Stimulated activated CD4-positive, alpha-beta T cell treated with anti-CD3 and anti-CD28 coated beads, Interleukin-2, amount 100 ng/mL, for 4 hours (primary cell): ENCODE measurements around the gene SLC44A3.

Experiments
- DNase-seq: peaks from one replicate; pipeline ENCODE4 v3.0.0-alpha.2; 2020; ENCODE audit warnings: low read depth

Gene SLC44A3

GRCh38 chr1:94803106-94803505 is 17.1 kb upstream of the SLC44A3 start:
- no peak for DNase-seq

- no peak for DNase-seq
Measured at GRCh38 chr1:94803517-94804441, 16.4 kb upstream of the SLC44A3 start.

DNA sequence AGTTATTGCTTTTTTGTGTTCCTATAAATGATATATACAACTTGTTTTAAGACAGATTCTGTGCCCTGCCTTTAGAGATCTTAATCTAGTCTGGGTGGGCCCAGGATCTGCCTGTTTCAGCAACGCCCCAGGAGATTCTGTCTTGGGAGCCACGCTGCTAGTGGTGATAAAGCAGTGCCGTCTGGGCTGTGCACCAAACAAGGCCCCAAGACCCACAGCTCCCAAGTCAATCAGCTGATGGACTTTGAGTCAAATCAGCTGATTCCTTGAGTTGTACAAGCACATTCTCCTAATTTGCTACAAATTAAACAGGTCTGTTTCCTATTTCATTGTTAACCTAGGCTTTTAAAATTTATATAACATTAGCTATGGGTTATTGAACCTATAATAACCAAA is 15.7 kb upstream of the SLC44A3 start:
- no peak for DNase-seq

GRCh38 chr1:94805912-94806311 is 14.2 kb upstream of the SLC44A3 start:
- DNase-seq, result peak; percentile 22

DNA sequence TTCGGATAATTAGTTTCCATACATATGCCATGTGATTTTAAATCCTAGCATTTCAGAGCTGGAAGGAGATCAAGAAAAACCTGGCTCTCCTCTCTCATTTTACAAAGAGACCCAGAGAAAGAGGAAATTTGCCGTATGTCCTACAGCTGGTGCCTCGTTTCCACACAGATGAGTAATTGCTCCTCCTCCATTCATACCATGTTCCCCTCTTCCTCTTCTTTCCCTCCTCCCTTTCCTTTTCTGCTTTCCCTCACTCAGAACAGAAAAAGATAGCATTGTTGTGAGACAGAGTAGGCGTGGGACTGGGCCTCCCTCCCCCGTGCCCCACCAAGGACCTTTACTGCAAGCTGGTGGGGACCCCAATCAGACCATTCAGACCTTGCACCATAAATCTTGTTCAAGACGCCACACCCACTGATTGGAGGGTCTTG is 13.7 kb upstream of the SLC44A3 start:
- no peak for DNase-seq

DNA sequence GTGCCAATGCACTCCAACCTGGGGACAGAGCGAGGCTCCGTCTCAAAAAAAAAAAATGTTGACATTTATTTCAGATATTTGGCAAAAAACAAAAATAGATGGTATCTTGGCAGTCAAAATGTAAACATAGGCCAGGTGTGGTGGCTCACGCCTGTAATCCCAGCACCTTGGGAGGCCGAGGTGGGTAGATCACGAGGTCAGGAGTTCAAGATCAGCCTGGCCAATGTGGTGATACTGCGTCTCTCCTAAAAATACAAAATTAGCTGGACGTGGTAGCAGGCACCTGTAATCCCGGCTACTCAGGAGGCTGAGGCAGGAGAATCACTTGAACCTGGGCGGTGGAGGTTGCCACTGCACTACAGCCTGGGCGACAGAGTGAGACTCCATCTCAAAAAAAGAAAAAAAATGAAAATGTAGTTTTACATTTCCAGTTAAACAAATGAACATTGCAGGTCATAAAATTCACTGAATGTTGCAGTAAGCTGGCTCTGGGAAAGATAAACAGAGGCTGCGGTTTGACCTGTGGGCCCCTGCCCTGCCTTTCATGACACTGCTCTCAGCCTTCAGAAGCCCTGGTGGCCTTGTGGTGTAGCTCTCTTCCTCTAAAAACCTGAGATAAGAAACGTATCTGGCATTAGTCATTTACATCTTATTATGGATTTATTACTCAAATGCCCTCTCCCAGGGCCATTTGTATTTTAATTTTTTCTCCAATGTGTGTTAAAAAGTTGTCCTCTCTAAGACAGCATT is 12.2 kb upstream of the SLC44A3 start:
- DNase-seq, result no peak

GRCh38 chr1:94808669-94809068 is 11.5 kb upstream of the SLC44A3 start:
- DNase-seq, result no peak

GRCh38 chr1:94812985-94813384 is 7.2 kb upstream of the SLC44A3 start:
- DNase-seq, result no peak

- no peak for DNase-seq
Measured at GRCh38 chr1:94816030-94816429, 4.1 kb upstream of the SLC44A3 start.

GRCh38 chr1:94817712-94818111 is 2.4 kb upstream of the SLC44A3 start:
- no peak for DNase-seq

DNA sequence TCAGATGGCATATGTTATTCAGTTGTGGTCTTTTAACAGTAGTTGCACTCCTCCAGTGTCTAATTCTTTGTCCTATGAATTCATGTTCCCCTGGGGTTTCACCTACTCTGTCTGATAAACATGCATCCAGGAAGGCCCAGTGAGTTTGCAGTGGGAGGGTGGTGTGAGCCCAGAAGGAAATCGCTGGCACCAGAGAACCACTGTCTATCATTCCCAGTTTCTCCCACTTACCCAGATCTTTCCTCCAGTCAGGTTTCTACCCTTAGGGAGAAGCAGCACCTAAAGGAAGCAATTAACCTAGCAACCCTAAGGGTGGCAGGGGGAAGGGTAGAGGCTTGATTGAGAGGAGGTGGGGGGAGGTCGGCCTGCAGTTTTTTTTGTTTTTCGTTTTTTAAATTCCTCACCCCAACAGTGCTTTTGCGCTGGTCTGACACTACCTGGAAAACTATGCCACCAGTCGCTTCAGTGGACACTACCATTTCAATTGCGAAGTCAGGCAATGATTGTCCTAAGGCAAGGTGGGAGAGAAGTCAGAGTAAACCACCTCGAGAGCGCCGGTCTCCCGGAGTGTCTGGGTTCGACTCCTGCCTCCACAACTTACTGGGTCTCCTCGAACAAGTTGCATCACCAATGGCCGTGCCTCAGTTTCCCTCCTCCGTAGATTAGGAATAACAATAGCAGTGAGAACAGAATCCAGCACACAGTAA is 766 bp upstream of the SLC44A3 start:
- DNase-seq, result no peak

GRCh38 chr1:94820936-94821335 is 779 bp downstream of the SLC44A3 start:
- no peak for DNase-seq

- DNase-seq, result no peak
Measured at GRCh38 chr1:94821636-94822305, 1.6 kb downstream of the SLC44A3 start.

- DNase-seq, result no peak
Measured at GRCh38 chr1:94823116-94823515, 3.0 kb downstream of the SLC44A3 start.

- DNase-seq, result no peak
Measured at GRCh38 chr1:94825936-94826335, 5.8 kb downstream of the SLC44A3 start.

DNA sequence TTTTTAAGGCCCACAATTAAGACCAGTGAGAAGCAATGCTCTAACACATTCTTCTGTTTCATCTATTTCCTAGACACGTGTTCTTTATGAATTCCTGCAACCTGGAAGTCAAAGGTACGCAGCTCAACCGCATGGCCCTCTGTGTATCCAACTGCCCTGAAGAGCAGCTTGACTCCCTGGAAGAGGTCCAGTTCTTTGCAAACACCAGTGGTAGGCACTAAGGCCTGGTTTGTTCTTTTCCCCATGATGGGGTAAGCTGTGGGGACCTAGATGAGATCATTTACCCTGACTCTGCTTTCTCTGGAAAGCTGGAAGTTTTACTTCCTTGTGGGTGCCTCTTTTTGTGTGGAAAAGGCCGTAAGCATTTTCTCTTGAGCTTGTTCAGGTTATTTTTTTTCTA is 7.3 kb downstream of the SLC44A3 start:
- no peak for DNase-seq

GRCh38 chr1:94828251-94828650 is 8.1 kb downstream of the SLC44A3 start:
- DNase-seq, result no peak

GRCh38 chr1:94831641-94832040 is 11.5 kb downstream of the SLC44A3 start:
- no peak for DNase-seq

GRCh38 chr1:94832446-94832845 is 12.3 kb downstream of the SLC44A3 start:
- DNase-seq, result no peak

DNA sequence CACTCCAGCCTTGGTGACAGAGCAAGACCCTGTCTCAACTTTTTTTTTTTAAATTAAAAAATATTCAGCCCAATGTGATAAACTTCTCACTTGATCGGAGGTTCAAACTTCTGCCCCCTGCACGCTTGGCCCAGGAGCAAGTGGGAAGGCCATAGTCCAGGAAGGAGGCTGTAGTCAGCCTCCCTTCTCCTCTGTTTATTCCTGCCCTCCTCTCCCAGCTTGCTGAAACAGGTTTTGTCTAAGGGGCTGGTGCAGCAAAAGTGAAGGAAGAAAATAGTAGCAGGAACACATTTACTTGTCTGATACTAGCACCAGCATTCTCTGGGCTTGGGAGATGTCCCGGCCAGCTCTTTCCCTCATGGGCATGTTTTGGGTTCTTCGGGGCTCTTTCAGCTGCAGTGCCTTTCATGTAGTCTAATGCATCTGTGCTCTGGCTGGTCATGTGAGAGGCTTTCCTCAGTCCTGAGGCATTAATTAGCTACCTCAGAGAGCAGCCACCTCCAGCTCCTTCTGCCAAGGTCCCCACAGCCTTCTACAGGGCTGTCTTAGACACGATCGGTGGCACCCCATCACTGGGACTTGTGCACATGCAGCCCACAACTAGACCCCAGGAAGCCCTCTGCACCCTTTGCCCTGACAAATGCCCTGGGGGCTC is 12.9 kb downstream of the SLC44A3 start:
- no peak for DNase-seq

DNA sequence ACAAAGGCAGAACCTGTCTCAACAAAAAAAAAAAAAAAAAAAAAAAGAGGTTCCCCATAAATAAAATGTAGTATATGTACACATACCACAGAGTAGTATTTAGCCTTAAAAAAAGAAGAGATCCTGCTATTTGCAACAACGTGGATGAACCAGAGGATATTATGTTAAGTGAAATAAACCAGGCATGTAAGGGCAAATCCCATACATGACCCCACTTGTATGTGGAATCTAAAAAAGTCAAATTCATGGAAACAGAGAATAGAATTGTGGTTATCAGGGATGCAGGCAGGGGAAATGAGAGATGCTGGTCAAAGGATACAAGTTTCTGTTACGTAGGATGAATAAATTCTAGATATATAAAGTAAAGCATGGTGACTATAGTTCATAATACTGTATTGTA is 16.7 kb downstream of the SLC44A3 start:
- DNase-seq, result no peak
